H1 (cell line): ENCODE data around the gene KRT83. TPM values are rescaled to one million over a fixed set of nuclear protein-coding genes. Genes with fewer than 3 reads are reported as not detected.
"Not testable (repeated sequence)": the region's sequence is repeated elsewhere in the genome, so short reads cannot be mapped to it uniquely, and the experiment has no call there.

Source experiments
- CTCF ChIA-PET: fragments of 300-600 bp; sonication (Branson Sonifier 250); formaldehyde crosslinking; loops from one replicate; lab custom pipeline; 2021; ENCODE audit not compliant: partially characterized antibody; lab: Charles Lee
- POLR2A ChIA-PET: fragments of 300-600 bp; sonication (Branson Sonifier 250); formaldehyde crosslinking; loops from one replicate; lab custom pipeline; 2021; ENCODE audit warnings: inconsistent platforms; ENCODE audit not compliant: partially characterized antibody; lab: Charles Lee
- DNase-seq, 2 experiments: peaks; one replicate each; pipeline versions ENCODE4 v3.0.0 to v3.0.0-alpha.2; 2010 to 2022; ENCODE audit warnings: low spot score in 2 of 2, low read depth in 1 of 2, mixed read lengths in 1 of 2
- FAIRE-seq: peaks from 2 replicates; lab custom pipeline; 2011; peaks lifted over from hg19 to GRCh38; lab: Jason Lieb, UNC
- H2AFZ ChIP-seq: 2 replicates; pipeline ENCODE4 v1.8.1; 2012; ENCODE audit warnings: low read length, inconsistent platforms
- H2AK5ac ChIP-seq: 2 replicates; pipeline ENCODE4 v1.6.1; 2013; ENCODE audit warnings: low read depth, low read length
- H2BK120ac ChIP-seq: replicated peaks from 2 replicates; pipeline ENCODE3; 2013; ENCODE audit warnings: low read depth, low read length, inconsistent platforms
- H2BK12ac ChIP-seq: 2 replicates; pipeline ENCODE4 v1.6.1; 2013; ENCODE audit warnings: low read depth, low read length
- H2BK15ac ChIP-seq: 2 replicates; pipeline ENCODE4 v1.6.1; 2013; ENCODE audit warnings: low read length
- H2BK20ac ChIP-seq: 2 replicates; pipeline ENCODE4 v1.6.1; 2013; ENCODE audit warnings: low read length
- H2BK5ac ChIP-seq: 2 replicates; pipeline ENCODE4 v1.6.1; 2013; ENCODE audit warnings: low read depth, low read length
- H3K14ac ChIP-seq: 2 replicates; pipeline ENCODE4 v1.6.1; 2013; ENCODE audit warnings: inconsistent platforms; ENCODE audit not compliant: insufficient read length
- H3K18ac ChIP-seq: 2 replicates; pipeline ENCODE4 v1.6.1; 2013; ENCODE audit warnings: low read length; ENCODE audit errors: extremely low read depth
- H3K23ac ChIP-seq: 2 replicates; pipeline ENCODE4 v1.6.1; 2013; ENCODE audit warnings: inconsistent platforms; ENCODE audit not compliant: insufficient read length
- H3K23me2 ChIP-seq: 2 replicates; pipeline ENCODE4 v1.6.1; 2013; ENCODE audit warnings: low read depth, low read length
- H3K27ac ChIP-seq: 2 replicates; pipeline ENCODE4 v1.6.1; 2011; ENCODE audit warnings: low read depth, low read length, inconsistent platforms
- H3K27me3 ChIP-seq, 4 experiments: replicated peaks in 1 of 4; 1 replicate in 1 of 4; 2 replicates in 3 of 4; pipeline versions ENCODE4 v1.6.1 to v1.8.1; 2011 to 2013; ENCODE audit warnings: low read length in 3 of 4, mild to moderate bottlenecking in 3 of 4, inconsistent platforms in 2 of 4, mixed read lengths in 2 of 4, moderate library complexity in 1 of 4; ENCODE audit not compliant: control insufficient read depth in 3 of 4, insufficient read depth in 3 of 4; ENCODE audit errors: extremely low read depth in 1 of 4
- H3K36me3 ChIP-seq, 4 experiments: 2 replicates each; pipeline versions ENCODE4 v1.6.1 to v1.8.1; 2011 to 2013; ENCODE audit warnings: mild to moderate bottlenecking in 4 of 4, low read length in 3 of 4, moderate library complexity in 2 of 4, control low read depth in 1 of 4, inconsistent platforms in 1 of 4; ENCODE audit not compliant: insufficient read depth in 4 of 4, control insufficient read depth in 2 of 4
- H3K4ac ChIP-seq: replicated peaks from 2 replicates; pipeline ENCODE3; 2013; ENCODE audit warnings: low read length, low read depth, mixed read lengths, inconsistent platforms; ENCODE audit not compliant: insufficient read length
- H3K4me1 ChIP-seq, 4 experiments: replicated peaks in 1 of 4; 1 replicate in 1 of 4; 2 replicates in 3 of 4; pipeline versions ENCODE4 v1.6.1 to v1.8.1; 2011 to 2013; ENCODE audit warnings: low read length in 3 of 4, inconsistent platforms in 2 of 4, mixed read lengths in 1 of 4; ENCODE audit not compliant: insufficient read depth in 4 of 4, control insufficient read depth in 3 of 4
- H3K4me2 ChIP-seq, 2 experiments: 2 replicates each; pipeline versions ENCODE4 v1.6.1 to v1.8.1; 2011 to 2013; ENCODE audit warnings: low read depth in 2 of 2, low read length in 2 of 2, control low read depth in 1 of 2, inconsistent platforms in 1 of 2, mild to moderate bottlenecking in 1 of 2; ENCODE audit not compliant: insufficient read depth in 1 of 2
- H3K4me3 ChIP-seq, 4 experiments: fragments of 200-600, 300-600 bp in 1 of 4; sonication (generic), shearing (Covaris generic), sonication (Bioruptor Twin) in 1 of 4; 2 replicates each; pipeline versions ENCODE4 v1.5.1 to v1.8.1; 2011 to 2016; ENCODE audit warnings: low read length in 4 of 4, low read depth in 3 of 4, control low read depth in 2 of 4, inconsistent platforms in 2 of 4, mild to moderate bottlenecking in 2 of 4, mixed read lengths in 1 of 4, moderate library complexity in 1 of 4; ENCODE audit not compliant: insufficient read depth in 2 of 4; ENCODE audit errors: extremely low read depth in 1 of 4
- H3K56ac ChIP-seq: replicated peaks from 2 replicates; pipeline ENCODE3; 2013; ENCODE audit warnings: low read depth, mild to moderate bottlenecking, mixed read lengths, low read length, inconsistent platforms; ENCODE audit not compliant: insufficient read length
- H3K79me1 ChIP-seq: 2 replicates; pipeline ENCODE4 v1.6.1; 2013; ENCODE audit warnings: low read depth, low read length, control low read depth
- H3K79me2 ChIP-seq, 2 experiments: 2 replicates each; pipeline versions ENCODE4 v1.6.1 to v1.8.1; 2012 to 2013; ENCODE audit warnings: low read length in 2 of 2, mild to moderate bottlenecking in 2 of 2, inconsistent platforms in 1 of 2; ENCODE audit not compliant: insufficient read depth in 2 of 2, control insufficient read depth in 1 of 2
- H3K9ac ChIP-seq, 4 experiments: replicated peaks in 1 of 4; 1 replicate in 1 of 4; 2 replicates in 3 of 4; pipeline versions ENCODE4 v1.6.1 to v1.8.1; 2011 to 2013; ENCODE audit warnings: low read depth in 3 of 4, low read length in 3 of 4, control low read depth in 2 of 4, mild to moderate bottlenecking in 2 of 4, moderate library complexity in 2 of 4, inconsistent platforms in 1 of 4; ENCODE audit errors: extremely low read depth in 1 of 4
- H3K9me3 ChIP-seq, 2 experiments: 2 replicates each; pipeline versions ENCODE4 v1.6.1 to v1.8.1; 2012 to 2013; ENCODE audit warnings: mild to moderate bottlenecking in 2 of 2, moderate library complexity in 2 of 2, control low read depth in 1 of 2, inconsistent platforms in 1 of 2, low read depth in 1 of 2, low read length in 1 of 2, mixed read lengths in 1 of 2; ENCODE audit not compliant: insufficient read depth in 2 of 2
- H4K20me1 ChIP-seq, 2 experiments: replicated peaks in 1 of 2; 2 replicates each; pipeline versions ENCODE3 to v1.8.1; 2011 to 2013; ENCODE audit warnings: inconsistent platforms in 2 of 2, low read length in 2 of 2, mild to moderate bottlenecking in 1 of 2; ENCODE audit not compliant: insufficient read depth in 2 of 2, control insufficient read depth in 1 of 2
- H4K5ac ChIP-seq: 2 replicates; pipeline ENCODE4 v1.6.1; 2013; ENCODE audit warnings: low read length, low read depth, mixed read lengths, inconsistent platforms; ENCODE audit not compliant: insufficient read length
- H4K8ac ChIP-seq: 2 replicates; pipeline ENCODE4 v1.8.0; 2013; ENCODE audit warnings: mild to moderate bottlenecking, moderate library complexity, low read length, inconsistent platforms; ENCODE audit not compliant: insufficient read depth; ENCODE audit errors: extremely low read depth
- H4K91ac ChIP-seq: replicated peaks from 2 replicates; pipeline ENCODE3; 2013; ENCODE audit warnings: low read length, mixed read lengths, inconsistent platforms; ENCODE audit not compliant: insufficient read length
- WGBS, 2 experiments: shearing (Covaris generic) in 1 of 2; methylation state at CpG; one replicate each; pipeline versions ENCODE4 v1.1.6 to v1.1.7; 2013 to 2015; ENCODE audit warnings: low lambda C conversion rate in 2 of 2, mixed read lengths in 2 of 2, inconsistent platforms in 1 of 2, low coverage in 1 of 2, missing lambda C conversion rate in 1 of 2; ENCODE audit not compliant: insufficient replicate concordance in 2 of 2, insufficient coverage in 1 of 2, insufficient read length in 1 of 2; ENCODE audit errors: extremely low coverage in 1 of 2, missing lambda C conversion rate in 1 of 2; 5-methylcytosine and 5-hydroxymethylcytosine counted together
- polyA plus RNA-seq, 7 experiments: library from polyadenylated mRNA; depleted of rRNA in 3 of 7; stranded (reverse) in 5 of 7; unstranded in 2 of 7; fragments of >200 nt in 5 of 7; fragments of 200-250 nt in 2 of 7; gene quantifications; 1 replicate in 5 of 7; 2 replicates in 1 of 7; 4 replicates in 1 of 7; pipeline versions ENCODE4 v1.2.1 to v1.2.3, GENCODE V29; 2011 to 2013; ENCODE audit warnings: missing spikeins in 2 of 7, mixed read lengths in 2 of 7
- total RNA-seq: library from RNA; stranded (reverse); fragmentation: NEBNext Ultra II Directional; extraction: Animal tissue kit (Norgen Biotek cat#: 25700); gene quantifications from 2 replicates; pipeline ENCODE4 v1.2.1, GENCODE V29; 2021

KRT83 gene
- total and polyA plus RNA-seq, 2 of the 8 experiments (the other 6 are each of a cell fraction or from before 2014, with no cell fraction given), result not detected

DNA sequence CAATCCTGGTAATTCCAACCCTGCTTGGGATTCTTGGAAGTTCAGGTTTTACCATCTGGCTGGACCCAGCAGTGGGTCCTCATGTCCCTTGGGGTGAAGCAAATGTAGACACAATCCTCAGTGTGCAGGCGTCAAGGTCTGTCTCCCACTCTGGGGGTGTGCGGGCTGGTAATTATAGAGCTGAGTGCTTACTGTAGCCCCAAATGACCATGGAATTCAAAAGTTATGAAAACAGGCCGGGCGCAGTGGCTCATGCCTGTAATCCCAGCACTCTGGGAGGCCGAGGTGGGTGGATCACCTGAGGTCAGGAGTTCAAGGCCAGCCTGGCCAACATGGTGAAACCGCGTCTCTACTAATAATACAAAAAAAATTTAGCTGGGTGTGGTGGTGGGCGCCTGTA lies 23.8 kb upstream of the KRT83 start:
- H3K4me3 ChIP-seq, H2AK5ac ChIP-seq, FAIRE-seq, H3K36me3 ChIP-seq, POLR2A ChIA-PET, H4K8ac ChIP-seq, H3K23ac ChIP-seq, H2BK12ac ChIP-seq, H4K5ac ChIP-seq, DNase-seq, H3K23me2 ChIP-seq, H3K9ac ChIP-seq, H2BK15ac ChIP-seq, H3K56ac ChIP-seq, H3K18ac ChIP-seq, H3K27ac ChIP-seq, H4K20me1 ChIP-seq, H3K14ac ChIP-seq, H3K4me2 ChIP-seq, H3K79me2 ChIP-seq, H3K79me1 ChIP-seq, H2BK20ac ChIP-seq, H3K27me3 ChIP-seq, H2BK120ac ChIP-seq, H2BK5ac ChIP-seq, H2AFZ ChIP-seq, H3K9me3 ChIP-seq, H3K4ac ChIP-seq, H3K4me1 ChIP-seq, H4K91ac ChIP-seq: not testable (repeated sequence)
- CTCF ChIA-PET, result interaction anchor here (0.6 to 10.9 kb wide), 11 partner anchors 17 to 539 kb away, joined by 3 to 126 read pairs (median 4); no protein-coding TSS in a partner anchor
- WGBS, 2 experiments, result 89% methylated on average over 8 of the region's 8 CpGs; no CpG with 5 or more reads in 1 of the 2 experiments
